Spleen (tissue), 7 donors: ENCODE data around the gene PRSS21.

Source experiments
- CTCF ChIP-seq, 11 experiments: fragments of 200-600 bp in 7 of 11; fragments of 450-650 bp in 4 of 11; sonication (generic) in 4 of 11; IDR thresholded peaks in 8 of 11; conservative IDR thresholded peaks in 3 of 11; 1 replicate in 7 of 11; 2 replicates in 4 of 11; pipeline versions ENCODE4 v1.4.0 to v1.8.0; 2016 to 2021; ENCODE audit warnings: antibody characterized with exemption in 11 of 11, inconsistent platforms in 4 of 11, mild to moderate bottlenecking in 1 of 11
- POLR2A ChIP-seq, 3 donors: fragments of 450-650 bp; IDR thresholded peaks; one replicate each; pipeline ENCODE4 v1.5.1; 2017; ENCODE audit warnings: antibody characterized with exemption in 3 of 3, mild to moderate bottlenecking in 1 of 3
- donor health status: DM: no; HTN: no; CAD: no; lungs with moderate emphysema.
- donor health status: DM: no; HTN: no; CAD: no.
- donor health status: DM: no; HTN: no; CAD: no.

DNA sequence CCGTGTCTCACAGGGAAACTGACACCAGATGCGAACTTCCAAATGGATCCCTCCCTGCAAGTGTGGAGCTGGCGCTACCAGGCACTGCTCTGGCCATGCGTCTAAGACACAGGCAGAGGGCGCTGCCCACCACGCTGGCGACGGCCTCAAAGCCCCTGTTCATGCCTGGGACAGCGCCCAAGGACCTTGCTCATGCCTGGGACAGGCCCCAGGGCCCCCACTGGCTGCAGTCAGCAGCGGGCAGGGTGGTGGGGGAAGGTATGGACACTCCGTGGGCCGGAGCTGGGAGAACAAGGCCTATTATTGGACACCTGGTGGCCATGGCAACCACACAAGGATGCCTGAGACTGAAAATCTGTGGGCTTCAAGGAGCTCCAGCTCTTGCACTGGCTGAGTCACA, 21.9 kb downstream of the PRSS21 start:
- TF ChIP-seq CTCF (IDR thresholded peaks at IDR 0.05 in 8 of 11, conservative IDR thresholded peaks at IDR 0.05 in 3 of 11): peak; percentile 50 to 88 (median 75)
- no peak for TF ChIP-seq POLR2A (IDR thresholded peaks at IDR 0.05)
